SK-N-MC (cell line): ENCODE data around the gene GLRX2.

Experiments
- DNase-seq: peaks from one replicate; pipeline ENCODE4 v3.0.0-alpha.2; 2011; ENCODE audit warnings: low read depth, low spot score
- H3K27ac ChIP-seq: fragments of 200-600 bp; sonication (generic); 2 replicates; pipeline ENCODE4 v1.5.1; 2016; ENCODE audit warnings: mixed run types
- H3K36me3 ChIP-seq: fragments of 200-600 bp; sonication (generic); 2 replicates; pipeline ENCODE4 v1.6.1; 2017; ENCODE audit warnings: antibody characterized with exemption, low read length, mixed read lengths; ENCODE audit not compliant: insufficient read depth
- H3K4me3 ChIP-seq: fragments of 200-600 bp; sonication (generic); 2 replicates; pipeline ENCODE4 v1.5.1; 2016
- H3K9ac ChIP-seq: fragments of 200-600 bp; sonication (generic); 2 replicates; pipeline ENCODE4 v1.8.0; 2017; ENCODE audit warnings: mixed run types, mixed read lengths; ENCODE audit not compliant: insufficient read length
- H3K9me3 ChIP-seq: fragments of 200-600 bp; sonication (generic); 2 replicates; pipeline ENCODE4 v1.6.1; 2017; ENCODE audit warnings: low read depth, mild to moderate bottlenecking, antibody characterized with exemption, low read length, moderate library complexity, mixed read lengths
- EZH2 ChIP-seq: fragments of 200-600 bp; sonication (generic); IDR thresholded peaks from one replicate; pipeline ENCODE4 v1.6.1; 2017; ENCODE audit warnings: antibody characterized with exemption
- FOXP2 ChIP-seq: optimal IDR thresholded peaks from 2 replicates; pipeline ENCODE3; 2011; ENCODE audit warnings: mild to moderate bottlenecking, moderate library complexity; ENCODE audit not compliant: insufficient read depth; ENCODE audit errors: extremely low read length, control extremely low read depth
- POLR2AphosphoS5 ChIP-seq: IDR thresholded peaks from 2 replicates; pipeline ENCODE4 v1.6.1; 2012; ENCODE audit warnings: mild to moderate bottlenecking, low read depth, low read length, borderline replicate concordance

Gene GLRX2

DNA sequence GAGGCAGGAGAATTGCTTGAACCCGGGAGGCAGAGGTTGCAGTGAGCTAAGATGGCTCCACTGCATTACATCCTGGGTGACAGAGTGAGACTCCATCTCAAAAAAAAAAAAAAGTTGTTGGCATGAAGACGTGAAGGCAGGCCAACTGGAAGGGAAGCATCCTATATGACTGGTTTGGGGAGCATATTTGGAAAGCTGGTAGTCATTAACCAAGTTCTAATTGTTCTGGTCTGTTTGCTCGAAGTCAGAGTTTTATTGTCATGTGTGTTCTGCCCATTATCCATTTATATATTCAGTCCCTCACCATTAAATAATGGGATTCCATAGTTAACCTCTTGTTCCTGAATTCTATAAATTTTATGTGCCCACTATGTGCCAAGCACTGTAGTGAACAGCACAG, 3.3 kb upstream of the GLRX2 start:
- DNase-seq = no peak

DNA sequence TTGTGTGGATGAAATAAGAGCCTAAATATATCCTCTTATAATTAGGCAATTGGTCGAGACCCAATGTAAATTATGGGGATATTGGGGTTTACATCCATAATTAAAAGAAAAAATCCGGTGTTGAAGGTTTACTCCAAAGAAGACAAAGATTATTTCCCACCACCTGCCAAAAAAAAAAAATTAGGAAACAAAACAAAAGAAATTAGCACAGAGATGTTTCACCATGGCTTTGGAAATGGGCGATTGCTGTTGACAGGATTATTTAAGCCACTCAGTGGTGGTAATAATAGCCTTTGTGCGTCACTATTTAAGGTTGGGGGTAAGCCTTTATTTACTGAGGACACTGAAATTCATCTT, 585 bp upstream of the GLRX2 start:
- H3K9ac ChIP-seq = peak overlapping the region; percentile 74
- H3K27ac ChIP-seq = no peak overlapping the region
- H3K9me3 ChIP-seq = no peaks in the 10 kb centered on the region
- no peak for TF ChIP-seq FOXP2
- TF ChIP-seq EZH2 = no peak
- no peak for TF ChIP-seq POLR2AphosphoS5
- no peak for DNase-seq
- H3K4me3 ChIP-seq = peak overlapping the region; percentile 85
- H3K36me3 ChIP-seq = no peaks in the 10 kb centered on the region

More for the DNA sequence above, 3.3 kb upstream of the GLRX2 start:
- Histone ChIP-seq H3K9me3 (no peaks in the 10 kb centered on the region), H3K27ac (no peak overlapping the region), H3K36me3 (no peaks in the 10 kb centered on the region), H3K9ac (no peak overlapping the region), H3K4me3 (no peak overlapping the region)
- TF ChIP-seq EZH2 (no peak), FOXP2 (no peak), POLR2AphosphoS5 (no peak)

DNA sequence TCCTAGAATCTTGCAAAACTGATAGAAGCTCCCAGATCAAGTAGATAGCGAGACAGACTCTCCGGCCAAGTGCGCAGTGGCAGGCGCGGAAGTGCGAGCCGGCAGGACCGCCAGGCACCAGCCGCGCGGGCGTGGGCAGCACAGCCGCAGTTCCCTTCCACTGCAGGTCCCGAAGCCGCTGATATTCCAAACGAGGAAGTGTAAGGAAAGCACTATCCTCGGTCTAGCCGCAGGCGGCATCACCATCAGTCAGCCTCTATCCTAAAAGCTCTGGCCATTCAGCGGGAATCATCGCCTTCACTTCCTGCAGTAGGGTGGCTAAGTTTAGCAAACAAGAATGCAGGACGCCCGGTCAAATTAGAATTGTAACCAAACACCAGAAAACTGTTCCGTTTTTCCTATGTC, 710 bp downstream of the GLRX2 start:
- no peak for TF ChIP-seq EZH2
- peak overlapping the region; percentile 74 for H3K9ac ChIP-seq
- H3K27ac ChIP-seq = no peak overlapping the region
- H3K4me3 ChIP-seq = peak overlapping the region; percentile 85
- H3K36me3 ChIP-seq = no peaks in the 10 kb centered on the region; the same call in 1 of the 2 replicates
- DNase-seq = no peak
- H3K9me3 ChIP-seq = no peaks in the 10 kb centered on the region

DNA sequence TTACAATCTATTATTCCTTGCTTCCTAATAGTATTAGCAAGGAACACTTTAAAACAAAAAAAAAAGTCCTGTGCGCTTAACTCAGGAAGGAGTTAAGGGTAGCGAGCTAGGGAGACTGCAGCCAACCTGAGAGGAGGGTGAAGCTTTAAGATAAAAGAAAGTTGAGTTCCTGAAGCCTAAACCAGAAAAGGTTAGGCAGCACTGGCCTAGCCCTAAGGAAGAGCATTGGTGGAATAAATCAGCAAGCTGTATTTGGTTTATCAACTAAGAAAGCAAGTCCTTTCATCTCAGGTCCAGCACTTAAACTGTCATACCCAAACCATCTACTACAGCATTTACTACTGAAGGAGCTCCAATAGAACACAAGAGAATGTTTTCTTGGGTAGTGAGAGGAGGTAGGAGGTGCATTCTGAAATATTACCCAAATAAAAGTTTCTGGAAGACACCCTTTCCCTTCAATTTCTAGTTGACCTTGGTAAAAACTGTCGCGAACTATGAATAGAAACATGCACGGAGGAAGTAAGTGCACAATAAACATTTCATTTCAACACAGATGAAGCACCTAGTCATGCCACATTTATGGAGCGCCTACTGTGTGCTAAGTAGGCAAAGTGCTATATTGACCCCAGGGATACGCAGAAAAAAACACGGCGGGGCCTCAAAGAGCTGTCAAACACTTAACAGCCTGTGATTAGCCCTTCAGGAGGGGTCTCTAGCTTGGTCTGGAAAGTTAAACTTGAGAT, 1.3 kb downstream of the GLRX2 start:
- Histone ChIP-seq H3K9me3 (no peaks in the 10 kb centered on the region), H3K4me3 (peak overlapping the region; percentile 85), H3K36me3 (no peaks in the 10 kb centered on the region; the same call in 1 of the 2 replicates), H3K9ac (peak overlapping the region; percentile 74), H3K27ac (no peak overlapping the region)
- TF ChIP-seq FOXP2 (no peak), POLR2AphosphoS5 (no peak), EZH2 (no peak)
- DNase-seq = no peak

DNA sequence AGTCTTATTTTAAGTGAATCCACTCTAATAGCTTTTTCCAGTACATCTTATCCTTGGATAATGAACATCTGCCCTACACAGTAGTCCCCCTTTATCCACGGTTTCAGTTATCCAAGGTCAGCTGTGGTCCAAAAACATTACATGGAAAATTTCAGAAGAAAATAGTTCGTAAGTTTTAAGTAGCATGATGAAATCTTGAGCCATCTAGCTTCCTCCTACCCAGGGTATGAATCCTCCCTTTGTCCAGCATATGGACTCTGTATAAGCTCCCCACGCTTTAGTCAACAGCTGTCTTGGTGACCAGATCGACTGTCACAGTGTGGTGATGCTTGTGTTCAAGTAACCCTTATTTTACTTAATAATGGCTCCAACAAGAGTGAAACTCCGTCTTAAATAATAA, 2.6 kb downstream of the GLRX2 start:
- Histone ChIP-seq H3K36me3 (no peaks in the 10 kb centered on the region; the same call in 1 of the 2 replicates), H3K9ac (no peak overlapping the region), H3K27ac (no peak overlapping the region), H3K9me3 (no peaks in the 10 kb centered on the region), H3K4me3 (no peak overlapping the region)
- TF ChIP-seq EZH2 (no peak), POLR2AphosphoS5 (no peak)
- no peak for DNase-seq

DNA sequence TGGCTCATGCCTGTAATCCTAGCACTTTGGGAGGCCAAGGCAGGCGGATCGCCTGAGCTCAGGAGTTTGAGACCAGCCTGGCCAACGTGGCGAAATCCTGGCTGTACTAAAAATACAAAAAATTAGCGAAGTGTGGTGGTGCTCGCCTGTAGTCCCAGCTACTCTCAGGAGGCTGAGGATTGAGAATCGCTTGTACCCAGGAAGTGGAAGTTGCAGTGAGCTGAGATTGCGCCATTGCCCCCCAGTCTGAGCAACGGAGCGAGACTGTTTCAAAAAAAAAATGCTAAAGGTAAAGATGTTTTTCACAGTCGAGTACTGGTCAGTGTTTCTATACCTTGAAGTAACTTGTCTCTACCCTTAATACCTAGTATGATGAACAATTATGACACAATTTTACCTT, 11.1 kb downstream of the GLRX2 start:
- TF ChIP-seq POLR2AphosphoS5 = no peak
- TF ChIP-seq FOXP2 = no peak
- TF ChIP-seq EZH2 = no peak
- H3K4me3 ChIP-seq = no peak overlapping the region
- H3K36me3 ChIP-seq = peaks cover 33% of the 10 kb centered on the region
- H3K9me3 ChIP-seq = no peaks in the 10 kb centered on the region
- no peak overlapping the region for H3K27ac ChIP-seq
- no peak overlapping the region for H3K9ac ChIP-seq
- no peak for DNase-seq

DNA sequence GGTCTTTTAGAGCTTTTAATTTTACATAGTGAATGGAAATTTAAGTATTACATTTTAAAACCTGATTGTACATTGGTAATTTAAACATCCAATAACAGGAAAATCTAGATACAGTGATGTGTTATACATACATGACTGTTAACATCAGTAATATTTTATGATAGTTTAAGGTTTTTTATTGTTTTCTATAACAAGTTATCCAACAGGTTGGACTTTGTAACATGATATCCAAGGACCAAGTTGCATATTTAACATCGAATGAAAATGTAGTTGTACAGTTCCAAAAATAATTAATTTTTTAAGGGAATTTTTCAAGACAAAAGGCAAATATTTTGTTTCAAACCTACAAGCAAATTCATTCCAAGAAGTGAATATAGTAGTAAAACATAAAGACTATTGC, 14.3 kb downstream of the GLRX2 start:
- TF ChIP-seq FOXP2 (no peak), EZH2 (no peak), POLR2AphosphoS5 (no peak)
- Histone ChIP-seq H3K36me3 (peaks cover 45% of the 10 kb centered on the region), H3K9ac (no peak overlapping the region)

DNA sequence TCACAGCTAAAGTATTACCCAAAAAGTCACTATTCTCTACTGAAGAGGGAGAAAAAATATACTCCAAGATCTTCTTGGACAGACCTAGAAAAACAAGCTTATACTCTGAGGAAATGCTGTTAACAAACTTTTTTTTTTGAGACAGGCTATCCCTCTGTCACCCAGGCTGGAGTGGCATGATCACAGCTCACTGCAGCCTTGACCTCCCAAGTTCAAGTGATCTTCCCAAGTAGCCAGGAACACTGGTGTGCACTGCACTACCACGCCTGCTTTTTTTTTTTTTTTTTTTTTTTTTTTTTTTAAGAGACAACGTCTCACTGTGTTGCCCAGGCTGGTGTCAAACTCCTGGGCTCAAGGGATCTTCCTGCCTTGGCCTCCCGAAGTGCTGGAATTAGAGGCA, 17.3 kb downstream of the GLRX2 start:
- H3K4me3 ChIP-seq = no peak overlapping the region
- no peak overlapping the region for H3K9ac ChIP-seq
- no peak for TF ChIP-seq POLR2AphosphoS5
- TF ChIP-seq FOXP2 = no peak
- H3K27ac ChIP-seq = 0 out of 2 replicates have a peak overlapping the region, but pooled peaks have one; percentile 12
- no peaks in the 10 kb centered on the region for H3K9me3 ChIP-seq
- peaks cover 61% of the 10 kb centered on the region for H3K36me3 ChIP-seq
- no peak for DNase-seq

More for the DNA sequence above, 14.3 kb downstream of the GLRX2 start:
- peak overlapping the region; percentile 29; the same call in 1 of the 2 replicates for H3K27ac ChIP-seq
- no peaks in the 10 kb centered on the region for H3K9me3 ChIP-seq
- no peak overlapping the region for H3K4me3 ChIP-seq
- no peak for DNase-seq

DNA sequence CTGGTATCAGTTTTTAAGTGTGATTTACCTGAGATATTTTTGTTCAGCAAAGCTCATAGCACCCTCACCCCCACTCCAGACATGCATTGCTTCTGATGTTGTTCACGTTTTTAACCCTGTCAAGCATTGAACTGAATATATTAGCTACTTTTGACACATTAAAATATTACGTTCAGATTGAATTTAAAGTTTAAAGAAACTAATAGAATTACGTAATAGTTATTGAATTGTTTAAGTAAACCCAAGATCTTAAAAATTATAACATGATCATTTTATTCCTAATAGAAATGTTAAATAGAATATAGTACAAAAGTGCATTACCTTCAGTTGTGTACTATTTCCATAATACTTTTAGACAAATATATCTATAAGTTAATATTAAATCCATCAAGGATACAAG, 18.9 kb downstream of the GLRX2 start:
- no peak overlapping the region for H3K9ac ChIP-seq
- no peak overlapping the region for H3K27ac ChIP-seq
- TF ChIP-seq FOXP2 (no peak), POLR2AphosphoS5 (no peak), EZH2 (no peak)
- H3K9me3 ChIP-seq = no peaks in the 10 kb centered on the region
- no peak for DNase-seq
- H3K36me3 ChIP-seq = peaks cover 75% of the 10 kb centered on the region
- H3K4me3 ChIP-seq = no peak overlapping the region
